ENCODE results near the gene TSPAN33. TPM values are rescaled to one million over a fixed set of nuclear protein-coding genes. Genes with fewer than 3 reads are reported as not detected.

TSPAN33 gene
- polyA plus RNA-seq, 1 donor (not counting 4 experiments of a cell fraction or from before 2014, with no cell fraction given): 0.93 TPM

DNA sequence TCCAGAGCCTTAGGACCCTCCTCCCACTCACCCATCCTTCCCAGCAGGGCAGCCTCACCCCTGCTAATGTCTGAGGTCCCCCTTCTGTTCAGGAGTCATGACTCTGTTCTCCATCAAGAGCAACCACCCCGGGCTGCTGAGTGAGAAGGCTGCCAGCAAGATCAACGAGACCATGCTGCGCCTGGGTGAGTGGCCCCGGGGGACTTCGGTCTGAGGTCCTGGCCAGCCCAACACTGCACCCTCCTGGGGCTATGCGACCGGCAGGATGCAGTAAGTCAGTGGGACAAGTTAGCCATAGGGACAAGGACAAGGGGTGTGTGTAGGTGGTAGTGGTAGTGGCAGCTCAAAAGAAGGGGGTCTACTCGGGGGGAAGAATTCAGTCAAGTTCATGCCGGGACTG, 64.2 kb downstream of the TSPAN33 start:
- Histone ChIP-seq H3K27ac (ENCODE audit: control insufficient read depth, insufficient read depth, low read length) (no peak overlapping the region), H3K4me1 (ENCODE audit: control insufficient read depth, extremely low read depth, insufficient read depth, low read length) (no peaks in the 10 kb centered on the region), H3K9me3 (ENCODE audit: control insufficient read depth, low read depth, low read length) (no peaks in the 10 kb centered on the region), H3K79me2 (ENCODE audit: control insufficient read depth, insufficient read depth, low read length) (no peaks in the 10 kb centered on the region), H3K27me3 (ENCODE audit: control insufficient read depth, extremely low read depth, insufficient read depth, low read length) (no peaks in the 10 kb centered on the region), H2AFZ (ENCODE audit: control insufficient read depth, low read length) (no peak overlapping the region), H3K9me1 (ENCODE audit: control insufficient read depth, extremely low read depth, insufficient read depth, low read length) (no peaks in the 10 kb centered on the region), H3K4me2 (ENCODE audit: control insufficient read depth, extremely low read depth, insufficient read depth, low read depth, low read length) (no peak overlapping the region), H3K4me3 (ENCODE audit: control insufficient read depth in 2 of 3, extremely low read depth in 1 of 3, insufficient read depth in 2 of 3, low read depth in 1 of 3, low read length in 3 of 3) (no peak overlapping the region), H4K20me1 (ENCODE audit: control insufficient read depth, extremely low read depth, insufficient read depth, low read length) (no peaks in the 10 kb centered on the region), H3K36me3 (ENCODE audit: control insufficient read depth in 2 of 2, extremely low read depth in 1 of 2, insufficient read depth in 2 of 2, low read length in 2 of 2) (peaks cover 0 to 3% of the 10 kb centered on the region in 2 experiments), H3K9ac (ENCODE audit: control insufficient read depth, extremely low read depth, insufficient read depth, low read length) (no peak overlapping the region)
- FAIRE-seq (no peak), DNase-seq (ENCODE audit: low read depth, low spot score) (no peak)
- dilution Hi-C loops (cut with MboI; ENCODE audit: extremely low pct_ligation_motif_present, low sequenced_read_pairs): no loop called here
- TF ChIP-seq EZH2 (IDR thresholded peaks at IDR 0.05; ENCODE audit: low read length) (no peak), CTCF (optimal IDR thresholded peaks at IDR 0.05 in 1 of 3, IDR thresholded peaks at IDR 0.05 in 1 of 3, conservative IDR thresholded peaks at IDR 0.05 in 1 of 3; ENCODE audit: extremely low read depth in 1 of 3, insufficient read depth in 2 of 3, low read length in 3 of 3) (peak in 1 of 3 experiments; percentile 0)

DNA sequence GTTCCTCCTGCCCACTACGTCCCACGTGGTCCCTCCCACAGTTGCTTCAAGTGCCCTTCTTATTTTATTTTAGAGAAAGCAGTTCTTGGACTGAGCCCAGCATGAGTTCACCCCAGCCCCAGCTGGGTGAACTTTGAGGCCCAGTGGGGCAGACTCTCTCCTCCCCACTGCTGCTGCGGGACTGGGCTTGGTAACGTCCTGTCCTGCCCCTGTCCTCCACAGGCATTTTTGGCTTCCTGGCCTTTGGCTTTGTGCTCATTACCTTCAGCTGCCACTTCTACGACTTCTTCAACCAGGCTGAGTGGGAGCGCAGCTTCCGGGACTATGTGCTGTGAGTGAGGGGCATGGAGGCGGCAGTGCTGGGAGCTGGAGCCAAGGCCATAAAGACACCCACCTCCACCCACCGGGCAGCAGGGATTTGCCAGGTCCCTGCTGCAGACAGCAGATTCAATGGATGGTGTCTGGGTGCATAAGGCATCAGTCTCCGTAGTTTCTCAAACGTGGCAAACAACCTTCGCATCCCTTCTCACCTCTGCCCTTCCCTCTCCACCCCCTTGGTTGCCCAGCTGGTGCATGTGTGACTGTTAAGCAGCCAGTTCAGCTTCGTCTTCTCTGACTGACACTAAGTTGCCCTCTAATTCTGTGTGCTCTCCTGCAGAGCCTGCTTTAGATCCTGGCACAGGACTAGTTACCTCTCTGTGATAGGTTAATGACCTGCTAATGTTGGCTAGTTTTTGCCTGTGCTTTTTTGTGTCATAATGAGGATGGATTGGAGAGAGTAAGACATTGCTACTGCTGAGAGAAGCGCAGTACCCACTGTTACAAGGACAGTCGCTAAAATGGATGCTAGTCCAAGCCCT, 64.8 kb downstream of the TSPAN33 start:
- no peaks in the 10 kb centered on the region for H3K27me3 ChIP-seq (ENCODE audit: control insufficient read depth, extremely low read depth, insufficient read depth, low read length)
- H3K4me2 ChIP-seq (ENCODE audit: control insufficient read depth, extremely low read depth, insufficient read depth, low read depth, low read length): no peak overlapping the region
- no peaks in the 10 kb centered on the region for H3K79me2 ChIP-seq (ENCODE audit: control insufficient read depth, insufficient read depth, low read length)
- no peaks in the 10 kb centered on the region for H3K4me1 ChIP-seq (ENCODE audit: control insufficient read depth, extremely low read depth, insufficient read depth, low read length)
- peaks cover 0 to 3% of the 10 kb centered on the region in 2 experiments for H3K36me3 ChIP-seq (ENCODE audit: control insufficient read depth in 2 of 2, extremely low read depth in 1 of 2, insufficient read depth in 2 of 2, low read length in 2 of 2)
- dilution Hi-C loops (cut with MboI; ENCODE audit: extremely low pct_ligation_motif_present, low sequenced_read_pairs): no loop called here
- no peaks in the 10 kb centered on the region for H4K20me1 ChIP-seq (ENCODE audit: control insufficient read depth, extremely low read depth, insufficient read depth, low read length)
- H3K9ac ChIP-seq (ENCODE audit: control insufficient read depth, extremely low read depth, insufficient read depth, low read length): no peak overlapping the region
- H3K27ac ChIP-seq (ENCODE audit: control insufficient read depth, insufficient read depth, low read length): no peak overlapping the region
- H3K4me3 ChIP-seq (ENCODE audit: control insufficient read depth in 2 of 3, extremely low read depth in 1 of 3, insufficient read depth in 2 of 3, low read depth in 1 of 3, low read length in 3 of 3): no peak overlapping the region
- DNase-seq (ENCODE audit: low read depth, low spot score): no peak
- no peak overlapping the region for H2AFZ ChIP-seq (ENCODE audit: control insufficient read depth, low read length)
- no peaks in the 10 kb centered on the region for H3K9me1 ChIP-seq (ENCODE audit: control insufficient read depth, extremely low read depth, insufficient read depth, low read length)
- TF ChIP-seq CTCF (optimal IDR thresholded peaks at IDR 0.05 in 1 of 3, IDR thresholded peaks at IDR 0.05 in 1 of 3, conservative IDR thresholded peaks at IDR 0.05 in 1 of 3; ENCODE audit: extremely low read depth in 1 of 3, insufficient read depth in 2 of 3, low read length in 3 of 3): no peak
- no peak for TF ChIP-seq EZH2 (IDR thresholded peaks at IDR 0.05; ENCODE audit: low read length)
- no peaks in the 10 kb centered on the region for H3K9me3 ChIP-seq (ENCODE audit: control insufficient read depth, low read depth, low read length)
- no peak for FAIRE-seq

Measured in keratinocyte (primary cell).